ENCODE measurements around the gene NPSR1. TPM values are rescaled to one million over a fixed set of nuclear protein-coding genes. Genes with fewer than 3 reads are reported as not detected.

NPSR1 gene
- total RNA-seq, 2 donors from 2014 or later = not detected

- Histone ChIP-seq H3K36me3 (no peaks in the 10 kb centered on the region), H3K9me3 (no peaks in the 10 kb centered on the region), H3K27me3 (replicated peaks; ENCODE audit: insufficient read depth) (no peaks in the 10 kb centered on the region), H3K4me1 (replicated peaks) (no peaks in the 10 kb centered on the region), H3K27ac (no peak overlapping the region), H3K4me3 (no peak overlapping the region)
- TF ChIP-seq POLR2A (IDR thresholded peaks at IDR 0.05) (no peak), CTCF (IDR thresholded peaks at IDR 0.05) (no peak), POLR2AphosphoS5 (IDR thresholded peaks at IDR 0.05) (no peak)
- 39% methylated on average over 2 of the region's 2 CpGs for WGBS
- intact Hi-C loops (cut with DNase I) = no loop called here
- DNase-seq (ENCODE audit: low spot score) = no peak
Measured at GRCh38 chr7:34723866-34724490, 66.0 kb downstream of the NPSR1 start.

GRCh38 chr7:34726221-34726620 lies 68.2 kb downstream of the NPSR1 start:
- 84% methylated on average over 1 of the region's 1 CpG for WGBS
- Histone ChIP-seq H3K4me1 (replicated peaks) (no peaks in the 10 kb centered on the region), H3K9me3 (no peaks in the 10 kb centered on the region), H3K27me3 (replicated peaks; ENCODE audit: insufficient read depth) (no peaks in the 10 kb centered on the region), H3K27ac (no peak overlapping the region), H3K36me3 (no peaks in the 10 kb centered on the region), H3K4me3 (no peak overlapping the region)
- intact Hi-C loops (cut with DNase I) = no loop called here
- DNase-seq (ENCODE audit: low spot score) = no peak
- TF ChIP-seq CTCF (IDR thresholded peaks at IDR 0.05) (no peak), POLR2A (IDR thresholded peaks at IDR 0.05) (no peak), POLR2AphosphoS5 (IDR thresholded peaks at IDR 0.05) (no peak)

GRCh38 chr7:34727464-34727995 lies 69.5 kb downstream of the NPSR1 start:
- no peak for DNase-seq (ENCODE audit: low spot score)
- TF ChIP-seq POLR2A (IDR thresholded peaks at IDR 0.05) = no peak
- H3K27ac ChIP-seq = no peak overlapping the region
- 93% methylated on average over 2 of the region's 2 CpGs for WGBS
- no peak overlapping the region for H3K4me3 ChIP-seq
- H3K27me3 ChIP-seq (replicated peaks; ENCODE audit: insufficient read depth) = no peaks in the 10 kb centered on the region
- no peaks in the 10 kb centered on the region for H3K36me3 ChIP-seq
- H3K9me3 ChIP-seq = no peaks in the 10 kb centered on the region
- no peaks in the 10 kb centered on the region for H3K4me1 ChIP-seq (replicated peaks)
- intact Hi-C loops (cut with DNase I) = no loop called here

- TF ChIP-seq POLR2A (IDR thresholded peaks at IDR 0.05) (no peak), POLR2AphosphoS5 (IDR thresholded peaks at IDR 0.05) (no peak), CTCF (IDR thresholded peaks at IDR 0.05) (no peak)
- Histone ChIP-seq H3K9me3 (no peaks in the 10 kb centered on the region), H3K27me3 (replicated peaks; ENCODE audit: insufficient read depth) (no peaks in the 10 kb centered on the region), H3K36me3 (no peaks in the 10 kb centered on the region), H3K4me1 (replicated peaks) (no peaks in the 10 kb centered on the region), H3K27ac (no peak overlapping the region), H3K4me3 (no peak overlapping the region)
- intact Hi-C loops (cut with DNase I) = no loop called here
- WGBS = 74% methylated on average over 7 of the region's 7 CpGs
- no peak for DNase-seq (ENCODE audit: low spot score)
Measured at GRCh38 chr7:34728156-34728555, 70.1 kb downstream of the NPSR1 start.

GRCh38 chr7:34734771-34735170 lies 76.8 kb downstream of the NPSR1 start:
- Histone ChIP-seq H3K9me3 (no peaks in the 10 kb centered on the region), H3K27ac (no peak overlapping the region), H3K4me1 (replicated peaks) (no peaks in the 10 kb centered on the region), H3K4me3 (no peak overlapping the region), H3K27me3 (replicated peaks; ENCODE audit: insufficient read depth) (no peaks in the 10 kb centered on the region), H3K36me3 (no peaks in the 10 kb centered on the region)
- intact Hi-C loops (cut with DNase I) = no loop called here
- no peak for TF ChIP-seq CTCF (IDR thresholded peaks at IDR 0.05)
- TF ChIP-seq POLR2A (IDR thresholded peaks at IDR 0.05) = no peak
- no peak for TF ChIP-seq POLR2AphosphoS5 (IDR thresholded peaks at IDR 0.05)
- no peak for DNase-seq (ENCODE audit: low spot score)
- WGBS = 96% methylated on average over 1 of the region's 1 CpG

Measured in prostate gland (tissue), 2 donors.